HepG2 (cell line): ENCODE data around the gene ALPI.

Experiments
- EP300 ChIP-seq, 3 experiments: sonication (generic) in 1 of 3; formaldehyde crosslinking in 1 of 3; IDR thresholded peaks; 2 replicates each; pipeline versions ENCODE4 v1.5.1 to v1.6.1; 2011 to 2020; ENCODE audit warnings: low read depth in 2 of 3, low read length in 2 of 3, borderline replicate concordance in 1 of 3, improper control_type of control experiment in 1 of 3, mild to moderate bottlenecking in 1 of 3, missing genetic modification reagents in 1 of 3, moderate library complexity in 1 of 3
- FOXA1 ChIP-seq, 2 experiments: fragments of 450-650 bp in 1 of 2; sonication (generic) in 1 of 2; formaldehyde crosslinking in 1 of 2; IDR thresholded peaks; 2 replicates each; pipeline versions ENCODE4 v1.4.0 to v1.6.1; 2016 to 2020; ENCODE audit warnings: missing genetic modification reagents in 1 of 2
- KAT8 ChIP-seq: IDR thresholded peaks from 2 replicates; pipeline ENCODE4 v1.6.1; 2016; ENCODE audit warnings: missing genetic modification reagents, missing compliant biosample characterization
- PHF21A ChIP-seq: sonication (generic); formaldehyde crosslinking; IDR thresholded peaks from 2 replicates; pipeline ENCODE4 v1.5.0; 2020; ENCODE audit warnings: mild to moderate bottlenecking, missing genetic modification reagents
- POLR2AphosphoS2 ChIP-seq: IDR thresholded peaks from 2 replicates; pipeline ENCODE4 v1.6.1; 2011; ENCODE audit warnings: low read depth, low read length, improper control_type of control experiment
- RFX5 ChIP-seq: IDR thresholded peaks from 2 replicates; pipeline ENCODE4 v1.6.1; 2011; ENCODE audit warnings: low read depth, low read length, improper control_type of control experiment
- TAF1 ChIP-seq: sonication (generic); formaldehyde crosslinking; IDR thresholded peaks from 2 replicates; pipeline ENCODE4 v1.4.0; 2020; ENCODE audit warnings: missing genetic modification reagents
- ZNF143 ChIP-seq: sonication (generic); formaldehyde crosslinking; IDR thresholded peaks from 2 replicates; pipeline ENCODE4 v1.4.0; 2020; ENCODE audit warnings: missing genetic modification reagents
- TF ChIP-seq, protein P1 (sequence below): sonication (generic); formaldehyde crosslinking; IDR thresholded peaks from 2 replicates; pipeline ENCODE4 v1.4.0; 2020; ENCODE audit warnings: missing genetic modification reagents

DNA sequence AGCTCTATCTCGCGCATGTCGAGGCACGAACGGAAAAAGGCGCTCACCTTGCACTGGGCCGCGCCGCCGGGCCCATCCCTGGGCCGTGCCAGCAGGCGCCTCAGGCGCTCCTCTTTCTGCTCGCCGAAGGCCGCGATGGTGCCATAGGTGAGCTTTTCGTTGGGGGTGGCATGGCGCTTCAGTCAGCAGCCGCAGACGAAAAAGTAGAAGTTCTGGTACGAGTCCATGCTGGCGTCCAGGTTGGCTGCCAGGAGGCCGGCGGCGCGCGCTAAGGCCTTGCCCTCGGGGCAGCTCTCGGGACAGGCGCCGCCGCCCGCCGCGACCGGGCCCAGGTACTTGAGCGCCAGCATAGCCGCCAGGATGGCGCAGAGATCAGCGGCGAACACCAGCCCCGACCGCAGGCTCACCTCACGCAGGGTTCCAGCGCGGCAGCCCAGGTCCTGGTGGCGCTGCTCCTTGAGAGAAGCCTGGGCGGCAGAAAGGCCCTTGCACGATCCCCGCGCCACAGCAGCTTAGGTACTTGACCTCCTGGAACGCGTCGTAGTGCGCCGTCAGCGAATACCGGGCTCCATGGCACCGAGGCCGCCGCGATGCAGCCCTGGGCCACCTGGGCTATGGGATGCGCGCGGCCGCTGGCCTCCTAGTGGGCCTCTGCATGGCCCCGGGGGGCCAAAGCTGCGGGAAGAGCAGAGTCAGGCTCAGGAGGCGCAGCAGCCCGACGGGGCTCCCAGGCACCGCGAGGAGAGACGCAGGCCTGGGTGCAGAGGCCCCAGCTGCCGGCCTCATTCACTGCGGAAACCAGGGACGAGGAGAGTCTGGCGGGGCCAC, 36.5 kb upstream of the ALPI start:
- TF ChIP-seq, protein P1, sequence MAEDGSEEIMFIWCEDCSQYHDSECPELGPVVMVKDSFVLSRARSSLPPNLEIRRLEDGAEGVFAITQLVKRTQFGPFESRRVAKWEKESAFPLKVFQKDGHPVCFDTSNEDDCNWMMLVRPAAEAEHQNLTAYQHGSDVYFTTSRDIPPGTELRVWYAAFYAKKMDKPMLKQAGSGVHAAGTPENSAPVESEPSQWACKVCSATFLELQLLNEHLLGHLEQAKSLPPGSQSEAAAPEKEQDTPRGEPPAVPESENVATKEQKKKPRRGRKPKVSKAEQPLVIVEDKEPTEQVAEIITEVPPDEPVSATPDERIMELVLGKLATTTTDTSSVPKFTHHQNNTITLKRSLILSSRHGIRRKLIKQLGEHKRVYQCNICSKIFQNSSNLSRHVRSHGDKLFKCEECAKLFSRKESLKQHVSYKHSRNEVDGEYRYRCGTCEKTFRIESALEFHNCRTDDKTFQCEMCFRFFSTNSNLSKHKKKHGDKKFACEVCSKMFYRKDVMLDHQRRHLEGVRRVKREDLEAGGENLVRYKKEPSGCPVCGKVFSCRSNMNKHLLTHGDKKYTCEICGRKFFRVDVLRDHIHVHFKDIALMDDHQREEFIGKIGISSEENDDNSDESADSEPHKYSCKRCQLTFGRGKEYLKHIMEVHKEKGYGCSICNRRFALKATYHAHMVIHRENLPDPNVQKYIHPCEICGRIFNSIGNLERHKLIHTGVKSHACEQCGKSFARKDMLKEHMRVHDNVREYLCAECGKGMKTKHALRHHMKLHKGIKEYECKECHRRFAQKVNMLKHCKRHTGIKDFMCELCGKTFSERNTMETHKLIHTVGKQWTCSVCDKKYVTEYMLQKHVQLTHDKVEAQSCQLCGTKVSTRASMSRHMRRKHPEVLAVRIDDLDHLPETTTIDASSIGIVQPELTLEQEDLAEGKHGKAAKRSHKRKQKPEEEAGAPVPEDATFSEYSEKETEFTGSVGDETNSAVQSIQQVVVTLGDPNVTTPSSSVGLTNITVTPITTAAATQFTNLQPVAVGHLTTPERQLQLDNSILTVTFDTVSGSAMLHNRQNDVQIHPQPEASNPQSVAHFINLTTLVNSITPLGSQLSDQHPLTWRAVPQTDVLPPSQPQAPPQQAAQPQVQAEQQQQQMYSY (CRISPR knock-in tag) = no peak
- no peak for TF ChIP-seq FOXA1 (IDR thresholded peaks at IDR 0.05)
- TF ChIP-seq FOXA1 (CRISPR knock-in tag; IDR thresholded peaks at IDR 0.05) = no peak
- no peak for TF ChIP-seq PHF21A (CRISPR knock-in tag)
- TF ChIP-seq POLR2AphosphoS2 = no peak
- TF ChIP-seq KAT8 = no peak
- TF ChIP-seq RFX5 = no peak
- TF ChIP-seq TAF1 (CRISPR knock-in tag) = no peak
- TF ChIP-seq ZNF143 (CRISPR knock-in tag) = no peak
- TF ChIP-seq EP300 (IDR thresholded peaks at IDR 0.05; ENCODE audit: low read depth in 2 of 2, low read length in 2 of 2) = no peak
- no peak for TF ChIP-seq EP300 (CRISPR knock-in tag; IDR thresholded peaks at IDR 0.05; ENCODE audit: borderline replicate concordance)
